Activated T-cell treated with anti-CD3 and anti-CD28 coated beads for 4 hours (primary cell): ENCODE data around the gene GUCA2B.
A peak's percentile ranks its signal among the peaks of the same experiment; 100 is the strongest.

ENCODE experiments used
- DNase-seq: peaks from one replicate; pipeline ENCODE4 v3.0.0-alpha.2; 2020

The GUCA2B gene

GRCh38 chr1:42143896-42144710 is 9.1 kb upstream of the GUCA2B start:
- DNase-seq, result no peak

GRCh38 chr1:42144711-42145388 is 8.4 kb upstream of the GUCA2B start:
- no peak for DNase-seq

DNA sequence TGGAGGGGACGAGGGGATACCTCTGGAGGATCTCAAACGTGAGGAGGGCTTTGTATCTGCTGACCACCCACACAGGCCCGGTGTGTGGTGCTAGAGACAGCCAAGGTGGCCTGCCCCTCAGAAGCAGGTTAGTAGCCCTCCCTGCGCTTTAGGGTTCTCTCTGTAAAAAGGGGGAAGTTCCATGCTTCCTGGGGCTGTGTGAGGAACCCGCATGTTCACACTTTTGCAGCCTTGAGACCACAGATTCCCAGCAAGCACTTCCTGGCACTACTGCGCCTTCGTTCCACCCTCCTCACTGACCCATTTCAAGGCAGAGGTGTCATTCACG is 7.9 kb upstream of the GUCA2B start:
- DNase-seq, result no peak

DNA sequence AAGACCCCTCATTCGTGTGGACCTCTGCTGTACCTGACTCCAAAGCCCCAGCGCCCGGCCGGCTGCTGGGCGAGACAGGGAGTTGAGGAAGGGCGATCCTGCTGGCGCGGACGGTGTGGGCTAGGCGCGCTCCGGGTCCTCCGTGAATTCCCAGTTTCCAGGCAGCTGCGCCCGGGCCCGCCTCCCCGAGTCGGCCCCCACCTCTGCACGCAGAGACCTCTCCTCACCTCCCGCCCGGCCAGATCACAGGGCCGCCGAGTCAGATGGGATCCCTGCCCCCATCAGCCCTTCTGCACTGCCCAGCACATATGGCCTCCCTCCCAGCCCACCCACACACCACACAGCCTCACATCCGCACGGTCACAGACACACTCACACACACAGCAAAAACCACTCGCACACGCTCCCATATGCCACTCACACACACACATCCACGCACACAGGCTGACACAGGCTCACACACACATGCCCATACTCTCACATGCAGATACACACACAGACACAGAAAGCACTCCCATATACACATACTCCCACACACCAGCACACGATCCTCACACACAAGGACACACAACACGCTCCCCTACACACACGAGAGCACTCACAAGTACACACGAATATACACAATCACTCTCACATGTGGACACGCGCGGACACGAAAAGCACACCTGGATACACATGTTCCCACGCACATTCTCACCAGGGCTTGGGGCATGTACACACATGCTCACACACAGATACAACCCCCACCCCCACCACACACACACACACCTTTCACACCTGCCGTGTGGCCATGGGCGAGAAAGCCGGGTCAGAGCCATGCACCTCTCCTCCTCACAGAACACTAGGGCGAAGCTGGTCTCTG is 7.2 kb upstream of the GUCA2B start:
- no peak for DNase-seq

DNA sequence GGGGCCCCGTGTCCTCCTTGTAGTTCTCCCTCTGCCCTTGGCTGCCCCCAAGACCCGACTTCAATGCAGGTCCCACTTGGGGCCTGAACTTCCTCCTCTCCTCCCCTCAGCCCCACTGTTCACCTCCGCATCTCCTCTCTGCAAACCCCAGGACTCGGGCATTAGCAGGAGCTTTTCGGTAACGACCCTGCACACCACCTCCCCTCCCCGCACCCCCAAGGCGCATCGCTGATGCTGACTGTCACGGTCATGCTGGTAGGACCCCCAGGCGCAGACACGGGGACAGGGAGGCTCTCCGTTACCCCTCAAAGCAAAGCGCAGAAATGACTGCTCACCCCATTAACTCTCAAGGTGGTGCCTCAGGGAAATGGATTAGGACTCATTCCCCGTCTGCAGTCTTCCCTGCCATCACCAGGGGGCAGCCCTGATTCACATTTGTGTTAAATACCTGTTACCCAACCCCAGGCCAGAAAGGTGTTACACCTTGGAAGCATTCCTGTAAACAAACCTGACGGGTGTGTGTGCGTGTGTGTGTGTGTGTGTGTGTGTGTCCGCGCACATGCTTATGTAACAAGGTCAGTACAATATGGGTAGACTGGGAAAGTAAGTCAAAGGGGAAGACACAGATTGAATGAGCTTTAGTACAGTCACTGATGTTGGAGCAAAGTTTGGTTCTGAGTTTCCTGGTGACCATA is 6.4 kb upstream of the GUCA2B start:
- peak; percentile 65 for DNase-seq

- no peak for DNase-seq
These were observed 5.0 kb upstream of the GUCA2B start for GRCh38 chr1:42148166-42148565.

- DNase-seq, result no peak
These were observed 2.6 kb upstream of the GUCA2B start for GRCh38 chr1:42150651-42151050.

GRCh38 chr1:42152119-42152518 is 1.1 kb upstream of the GUCA2B start:
- DNase-seq, result no peak

DNA sequence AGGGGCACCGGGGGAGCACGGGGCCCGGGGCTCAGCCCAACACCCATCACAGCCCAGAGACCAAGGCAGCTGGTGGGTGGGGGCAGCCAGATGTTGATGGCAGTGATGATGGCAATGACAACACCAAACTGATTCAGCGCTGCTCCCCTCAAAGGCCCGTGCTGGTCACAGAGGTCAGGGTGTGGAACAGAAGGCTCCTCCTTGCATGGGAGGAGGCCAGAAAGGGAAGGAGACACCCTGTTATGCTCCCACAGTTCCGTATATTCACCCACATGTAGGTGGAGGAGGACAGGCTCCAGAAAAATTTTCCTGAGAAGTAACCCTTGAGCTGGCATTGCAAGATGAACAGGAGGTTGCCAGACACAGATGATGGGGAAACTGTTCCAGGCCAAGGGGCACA is 414 bp downstream of the GUCA2B start:
- no peak for DNase-seq

DNA sequence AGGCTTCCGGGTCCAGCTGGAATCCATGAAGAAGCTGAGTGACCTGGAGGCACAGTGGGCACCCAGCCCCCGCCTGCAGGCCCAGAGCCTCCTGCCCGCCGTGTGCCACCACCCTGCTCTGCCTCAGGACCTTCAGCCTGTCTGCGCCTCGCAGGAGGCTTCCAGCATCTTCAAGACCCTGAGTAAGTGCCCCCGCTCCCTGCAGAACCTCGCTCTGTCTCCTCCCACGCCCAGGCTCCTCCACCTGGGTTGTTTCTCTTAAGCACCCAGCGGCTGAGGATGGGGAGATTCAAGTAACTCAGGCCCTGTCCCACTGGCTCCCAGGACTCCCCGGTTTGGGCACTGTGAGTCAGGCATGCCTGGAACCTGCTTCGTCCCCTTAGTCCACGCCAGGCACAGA is 1.5 kb downstream of the GUCA2B start:
- DNase-seq, result no peak

GRCh38 chr1:42155362-42155761 is 2.2 kb downstream of the GUCA2B start:
- no peak for DNase-seq

DNA sequence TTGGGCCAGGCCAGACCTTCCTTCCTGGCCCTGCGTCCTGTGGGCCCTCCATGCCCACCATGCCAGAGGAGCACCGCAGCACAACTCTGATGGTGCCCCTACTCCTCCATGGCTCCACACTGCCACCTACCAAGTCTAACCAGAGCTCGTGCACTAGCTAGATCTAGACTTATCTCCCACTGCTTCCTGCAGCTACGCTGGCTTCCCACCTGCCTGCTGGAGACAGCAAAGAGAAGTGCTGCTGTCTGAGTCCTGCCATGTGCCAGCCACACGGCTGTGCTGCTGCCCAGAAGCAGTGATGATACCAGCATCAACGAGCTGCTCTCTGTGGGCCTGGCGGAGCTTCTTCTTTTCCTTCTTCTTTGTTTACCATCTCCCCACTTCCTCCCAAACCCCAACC is 4.5 kb downstream of the GUCA2B start:
- no peak for DNase-seq

GRCh38 chr1:42158189-42158588 is 5.0 kb downstream of the GUCA2B start:
- no peak for DNase-seq

GRCh38 chr1:42162181-42162580 is 9.0 kb downstream of the GUCA2B start:
- DNase-seq, result no peak

- DNase-seq, result no peak
These were observed 9.9 kb downstream of the GUCA2B start for GRCh38 chr1:42163114-42163513.

- no peak for DNase-seq
These were observed 10.6 kb downstream of the GUCA2B start for GRCh38 chr1:42163536-42164503.

DNA sequence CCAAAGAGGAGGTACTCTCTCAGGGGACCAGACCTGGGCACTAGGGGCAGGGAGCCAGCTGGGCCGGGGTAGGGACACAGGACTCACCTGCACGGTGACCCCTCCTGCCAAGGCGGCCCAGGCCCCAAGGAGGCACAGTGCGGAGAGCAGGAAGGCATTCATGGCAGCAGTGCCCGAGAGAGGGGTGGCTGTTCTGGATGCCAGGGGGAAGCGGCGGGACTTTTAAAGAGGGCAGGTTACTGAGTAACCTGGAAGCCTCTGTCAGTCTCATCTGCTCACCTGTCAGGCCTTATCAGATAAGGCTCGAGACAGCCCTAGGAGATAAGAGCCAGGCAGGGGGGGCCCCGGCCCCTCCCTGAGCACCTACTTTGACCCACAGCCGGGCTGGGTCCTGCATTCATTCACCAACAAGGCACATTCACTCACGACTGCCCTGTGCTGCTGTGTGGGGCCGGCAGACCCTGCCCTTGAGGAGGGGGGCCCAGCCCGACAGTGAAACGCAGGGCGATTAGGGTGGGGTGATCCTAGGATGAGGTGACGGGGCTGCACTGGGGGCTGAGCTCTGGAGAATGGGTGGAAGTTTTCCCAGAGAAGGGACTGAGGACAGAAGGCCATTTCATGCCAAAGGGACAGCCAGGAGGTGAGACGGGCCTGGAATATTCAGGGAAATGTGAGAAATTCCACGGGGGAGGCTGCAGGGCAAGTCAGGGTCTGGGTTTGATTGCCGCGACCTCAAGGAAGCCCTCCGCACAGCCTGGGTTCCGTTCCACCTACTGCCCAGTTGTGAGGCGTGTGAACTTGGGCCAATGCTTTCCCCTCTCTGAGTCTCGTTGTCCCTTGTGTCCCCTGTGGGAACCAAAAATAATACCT is 11.6 kb downstream of the GUCA2B start, which contains the start of gene GUCA2A:
Gene GUCA2A (minus strand): TSS at position 195 of the 870 bp plus-strand sequence. CDS start 33 bp downstream, at position 162.
- no peak for DNase-seq

DNA sequence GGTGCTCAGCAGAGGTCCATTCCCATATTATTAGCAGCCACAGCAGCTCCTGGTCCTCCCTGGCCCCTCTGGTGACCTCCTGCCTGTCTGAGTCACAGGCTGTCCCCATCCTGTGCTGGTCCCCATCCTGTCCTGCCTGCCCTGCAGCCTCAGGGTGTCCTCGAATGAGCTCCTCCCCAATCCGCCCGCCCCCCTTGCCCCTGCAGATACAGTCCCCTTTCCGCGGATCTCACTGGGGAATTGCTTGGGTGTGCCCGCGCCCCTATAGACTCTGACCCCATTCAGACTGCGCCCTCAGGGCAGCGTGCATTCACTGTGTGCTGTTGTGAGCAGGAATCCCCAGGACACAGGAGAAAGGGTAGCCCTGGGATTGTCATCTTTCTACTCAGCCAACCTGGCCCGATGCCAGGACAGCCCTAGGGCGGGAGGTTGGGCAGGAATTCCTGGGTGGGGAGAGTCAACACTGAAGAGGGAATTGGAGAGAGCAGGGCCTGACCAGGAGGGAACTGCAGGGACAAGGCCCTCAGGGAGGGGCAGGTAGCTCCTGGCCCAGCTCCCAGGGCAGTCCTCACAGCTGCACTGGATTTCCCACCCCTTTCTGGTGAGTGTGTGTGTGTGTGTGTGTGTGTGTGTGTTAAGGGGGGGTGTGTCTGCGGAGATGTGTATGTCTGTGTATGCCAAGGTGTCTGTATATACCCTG is 12.5 kb downstream of the GUCA2B start:
- DNase-seq, result no peak

GRCh38 chr1:42167611-42168390 is 14.6 kb downstream of the GUCA2B start:
- no peak for DNase-seq
